GM12878 (cell line): ENCODE results near the gene RPS2.

Experiments used
- CTCF ChIP-seq, 3 experiments: IDR thresholded peaks in 2 of 3; conservative IDR thresholded peaks in 1 of 3; 2 replicates each; pipeline ENCODE4 v1.5.1; 2011; ENCODE audit warnings: low read depth in 3 of 3, low read length in 3 of 3, mild to moderate bottlenecking in 3 of 3, control low read depth in 2 of 3, moderate library complexity in 2 of 3, inconsistent platforms in 1 of 3, mixed read lengths in 1 of 3; ENCODE audit not compliant: control insufficient read depth in 2 of 3, insufficient read depth in 1 of 3; ENCODE audit errors: extremely low read depth in 1 of 3
- EP300 ChIP-seq, 2 experiments: fragments of 150-350 bp in 1 of 2; IDR thresholded peaks; 2 replicates each; pipeline ENCODE4 v1.6.1; 2011 to 2012; ENCODE audit warnings: low read depth in 2 of 2, low read length in 2 of 2, borderline replicate concordance in 1 of 2, improper control_type of control experiment in 1 of 2, inconsistent platforms in 1 of 2; ENCODE audit not compliant: control insufficient read depth in 1 of 2
- EZH2 ChIP-seq: IDR thresholded peaks from 2 replicates; pipeline ENCODE4 v1.6.1; 2012; ENCODE audit warnings: low read depth, mild to moderate bottlenecking, control low read depth, inconsistent platforms, low read length, borderline replicate concordance; ENCODE audit not compliant: control insufficient read depth
- GABPA ChIP-seq: IDR thresholded peaks from 2 replicates; pipeline ENCODE4 v1.6.1; 2014; ENCODE audit warnings: antibody characterized with exemption, low read depth, mild to moderate bottlenecking, inconsistent platforms
- MAX ChIP-seq: IDR thresholded peaks from 2 replicates; pipeline ENCODE4 v1.6.1; 2012; ENCODE audit warnings: low read depth, low read length, improper control_type of control experiment
- MEF2B ChIP-seq: fragments of 450-650 bp; IDR thresholded peaks from 2 replicates; pipeline ENCODE4 v1.6.1; 2018; ENCODE audit warnings: mild to moderate bottlenecking, moderate library complexity; ENCODE audit not compliant: partially characterized antibody, poor library complexity, severe bottlenecking
- POLR2A ChIP-seq: IDR thresholded peaks from 2 replicates; pipeline ENCODE4 v1.6.1; 2011; ENCODE audit warnings: low read depth, mild to moderate bottlenecking, low read length
- POLR2AphosphoS2 ChIP-seq: IDR thresholded peaks from 2 replicates; pipeline ENCODE4 v1.6.1; 2011; ENCODE audit warnings: low read depth, mild to moderate bottlenecking, low read length, improper control_type of control experiment, moderate library complexity
- POLR2AphosphoS5 ChIP-seq: IDR thresholded peaks from 2 replicates; pipeline ENCODE4 v1.6.1; 2011; ENCODE audit warnings: mild to moderate bottlenecking, low read length, inconsistent platforms
- SIX5 ChIP-seq: IDR thresholded peaks from 2 replicates; pipeline ENCODE4 v1.6.1; 2011; ENCODE audit warnings: mild to moderate bottlenecking, low read depth, low read length, moderate library complexity; ENCODE audit not compliant: severe bottlenecking
- TBL1XR1 ChIP-seq: IDR thresholded peaks from 2 replicates; pipeline ENCODE4 v1.6.1; 2012; ENCODE audit warnings: low read depth, low read length, improper control_type of control experiment
- USF1 ChIP-seq: IDR thresholded peaks from 2 replicates; pipeline ENCODE4 v1.6.1; 2011; ENCODE audit warnings: borderline replicate concordance, low read depth, mild to moderate bottlenecking, moderate library complexity, mixed read lengths, low read length; ENCODE audit not compliant: insufficient read depth; ENCODE audit errors: extremely low read length
- ZZZ3 ChIP-seq: IDR thresholded peaks from 2 replicates; pipeline ENCODE4 v1.6.1; 2011; ENCODE audit warnings: low read depth; ENCODE audit not compliant: control insufficient read depth, insufficient read length

- TF ChIP-seq GABPA = 0 out of 2 replicates have a peak, but pooled peaks have one; percentile 48
- TF ChIP-seq CTCF (IDR thresholded peaks at IDR 0.05 in 2 of 3, conservative IDR thresholded peaks at IDR 0.05 in 1 of 3; ENCODE audit: control insufficient read depth in 2 of 3, extremely low read depth in 1 of 3, insufficient read depth in 1 of 3, low read depth in 3 of 3, low read length in 3 of 3) = no peak
- TF ChIP-seq USF1 = no peak
- TF ChIP-seq POLR2AphosphoS5 = peak; percentile 100
- TF ChIP-seq POLR2A = peak; percentile 97
- peak; percentile 74; the same call in 1 of the 2 replicates for TF ChIP-seq MAX
- no peak for TF ChIP-seq TBL1XR1
- no peak for TF ChIP-seq MEF2B
- no peak for TF ChIP-seq ZZZ3
- peak; percentile 99 for TF ChIP-seq POLR2AphosphoS2
- TF ChIP-seq SIX5 = peak; percentile 26
- no peak for TF ChIP-seq EZH2
- no peak for TF ChIP-seq EP300 (IDR thresholded peaks at IDR 0.05; ENCODE audit: borderline replicate concordance in 1 of 2, control insufficient read depth in 1 of 2, low read depth in 2 of 2, low read length in 2 of 2)
Measured at GRCh38 chr16:1964506-1965395, at the start of gene RPS2.
